H9 (cell line): Measurements from ENCODE around the gene MAST4. TPM values are rescaled to one million over a fixed set of nuclear protein-coding genes. Genes with fewer than 3 reads are reported as not detected.

ENCODE experiments used
- DNase-seq: peaks from one replicate; pipeline ENCODE4 v3.0.0-alpha.2; 2017
- H2AFZ ChIP-seq: one replicate; pipeline ENCODE4 v1.6.1; 2013; ENCODE audit warnings: mild to moderate bottlenecking, low read length, control low read depth, moderate library complexity
- H2AK5ac ChIP-seq: 2 replicates; pipeline ENCODE4 v1.6.1; 2013; ENCODE audit warnings: low read length, control low read depth, mixed read lengths; ENCODE audit not compliant: insufficient read length
- H2BK120ac ChIP-seq: one replicate; pipeline ENCODE4 v1.6.1; 2013; ENCODE audit warnings: low read depth, mild to moderate bottlenecking, low read length, control low read depth, inconsistent platforms; ENCODE audit not compliant: poor library complexity, severe bottlenecking
- H2BK12ac ChIP-seq: 2 replicates; pipeline ENCODE4 v1.6.1; 2013; ENCODE audit warnings: low read length, control low read depth, mixed read lengths, low read depth; ENCODE audit not compliant: insufficient read length
- H2BK15ac ChIP-seq: 2 replicates; pipeline ENCODE4 v1.6.1; 2013; ENCODE audit warnings: low read depth, low read length, control low read depth
- H2BK20ac ChIP-seq: one replicate; pipeline ENCODE4 v1.6.1; 2013; ENCODE audit warnings: low read depth, mild to moderate bottlenecking, low read length, control low read depth, inconsistent platforms; ENCODE audit not compliant: poor library complexity, severe bottlenecking
- H2BK5ac ChIP-seq: 2 replicates; pipeline ENCODE4 v1.6.1; 2013; ENCODE audit warnings: low read length, control low read depth, mixed read lengths; ENCODE audit not compliant: insufficient read length
- H3K14ac ChIP-seq: 2 replicates; pipeline ENCODE4 v1.6.1; 2013; ENCODE audit warnings: low read length, control low read depth; ENCODE audit not compliant: insufficient read depth
- H3K18ac ChIP-seq: 2 replicates; pipeline ENCODE4 v1.6.1; 2013; ENCODE audit warnings: low read depth, mild to moderate bottlenecking, mixed read lengths, low read length, control low read depth; ENCODE audit not compliant: insufficient read length
- H3K23ac ChIP-seq: 2 replicates; pipeline ENCODE4 v1.6.1; 2013; ENCODE audit warnings: low read length, control low read depth, mixed read lengths, low read depth; ENCODE audit not compliant: insufficient read length
- H3K23me2 ChIP-seq: 2 replicates; pipeline ENCODE4 v1.6.1; 2013; ENCODE audit warnings: low read depth, mild to moderate bottlenecking, mixed read lengths, low read length, control low read depth; ENCODE audit not compliant: insufficient read length, poor library complexity, severe bottlenecking
- H3K27ac ChIP-seq: 2 replicates; pipeline ENCODE4 v1.5.1; 2013; ENCODE audit warnings: low read length, control low read depth, mixed read lengths, low read depth; ENCODE audit not compliant: insufficient read length
- H3K27me3 ChIP-seq: 2 replicates; pipeline ENCODE4 v1.6.1; 2013; ENCODE audit warnings: low read length, control low read depth, inconsistent platforms; ENCODE audit not compliant: insufficient read depth
- H3K4ac ChIP-seq: 2 replicates; pipeline ENCODE4 v1.6.1; 2013; ENCODE audit warnings: low read depth, mild to moderate bottlenecking, control low read depth, inconsistent platforms, low read length, moderate library complexity
- H3K4me1 ChIP-seq: 2 replicates; pipeline ENCODE4 v1.6.1; 2013; ENCODE audit warnings: low read length, control low read depth, inconsistent platforms; ENCODE audit not compliant: insufficient read depth
- H3K4me2 ChIP-seq: 2 replicates; pipeline ENCODE4 v1.6.1; 2013; ENCODE audit warnings: low read length, control low read depth, mixed read lengths; ENCODE audit not compliant: insufficient read length, insufficient read depth
- H3K56ac ChIP-seq: 2 replicates; pipeline ENCODE4 v1.6.1; 2013; ENCODE audit warnings: low read depth, mild to moderate bottlenecking, mixed read lengths, low read length, control low read depth; ENCODE audit not compliant: insufficient read length
- H3K79me1 ChIP-seq: 2 replicates; pipeline ENCODE4 v1.6.1; 2013; ENCODE audit warnings: low read depth, mild to moderate bottlenecking, moderate library complexity, low read length, control low read depth, inconsistent platforms; ENCODE audit not compliant: insufficient read depth, poor library complexity, severe bottlenecking
- H3K79me2 ChIP-seq: 2 replicates; pipeline ENCODE4 v1.6.1; 2013; ENCODE audit warnings: low read length, control low read depth, inconsistent platforms; ENCODE audit not compliant: insufficient read depth
- H3K9ac ChIP-seq: 2 replicates; pipeline ENCODE4 v1.6.1; 2013; ENCODE audit warnings: low read length, control low read depth, mixed read lengths; ENCODE audit not compliant: insufficient read length; ENCODE audit errors: extremely low read depth
- H3K9me3 ChIP-seq: one replicate; pipeline ENCODE4 v1.6.1; 2013; ENCODE audit warnings: low read depth, low read length, inconsistent platforms; ENCODE audit not compliant: control insufficient read depth
- H3T11ph ChIP-seq: one replicate; pipeline ENCODE4 v1.6.1; 2013; ENCODE audit warnings: mild to moderate bottlenecking, low read length, control low read depth, inconsistent platforms
- H4K20me1 ChIP-seq: one replicate; pipeline ENCODE4 v1.6.1; 2013; ENCODE audit not compliant: control insufficient read depth, insufficient read length, insufficient read depth
- H4K5ac ChIP-seq: 2 replicates; pipeline ENCODE4 v1.6.1; 2013; ENCODE audit warnings: low read depth, mild to moderate bottlenecking, mixed read lengths, low read length, control low read depth; ENCODE audit not compliant: insufficient read length
- H4K8ac ChIP-seq: replicated peaks from 2 replicates; pipeline ENCODE4 v1.6.1; 2013; ENCODE audit warnings: low read length, control low read depth, mixed read lengths, low read depth; ENCODE audit not compliant: insufficient read length
- H4K91ac ChIP-seq: 2 replicates; pipeline ENCODE4 v1.6.1; 2013; ENCODE audit warnings: low read depth, mild to moderate bottlenecking, moderate library complexity, mixed read lengths, low read length, control low read depth; ENCODE audit not compliant: insufficient read length
- H3K27ac Mint-ChIP-seq, 3 experiments: 2 replicates in 2 of 3; 3 replicates in 1 of 3; pipeline ENCODE4 v1.8.0; 2020 to 2021; ENCODE audit warnings: mixed read lengths in 3 of 3, mild to moderate bottlenecking in 1 of 3, moderate library complexity in 1 of 3
- H3K27me3 Mint-ChIP-seq: 2 replicates; pipeline ENCODE4 v1.8.0; 2021; ENCODE audit warnings: low read depth, mild to moderate bottlenecking, moderate library complexity, mixed read lengths
- H3K36me3 Mint-ChIP-seq, 3 experiments: 2 replicates in 2 of 3; 3 replicates in 1 of 3; pipeline ENCODE4 v1.8.0; 2020 to 2021; ENCODE audit warnings: low read depth in 3 of 3, mixed read lengths in 3 of 3; ENCODE audit not compliant: insufficient read depth in 1 of 3
- H3K4me1 Mint-ChIP-seq, 2 experiments: 2 replicates each; pipeline ENCODE4 v1.8.0; 2020; ENCODE audit warnings: mixed read lengths in 2 of 2
- H3K4me3 Mint-ChIP-seq, 2 experiments: 2 replicates in 1 of 2; 3 replicates in 1 of 2; pipeline ENCODE4 v1.8.0; 2020 to 2021; ENCODE audit warnings: mild to moderate bottlenecking in 2 of 2, mixed read lengths in 2 of 2, moderate library complexity in 1 of 2
- H3K9me3 Mint-ChIP-seq, 2 experiments: 2 replicates in 1 of 2; 3 replicates in 1 of 2; pipeline ENCODE4 v1.8.0; 2020; ENCODE audit warnings: mild to moderate bottlenecking in 2 of 2, mixed read lengths in 2 of 2, moderate library complexity in 1 of 2
- total RNA-seq: library from RNA; stranded (reverse); gene quantifications from 2 replicates; pipeline ENCODE4 v1.2.1, GENCODE V29; 2021
- TF ChIP-seq, protein P1 (sequence below): fragments of 200-600 bp; sonication (generic); conservative IDR thresholded peaks from 3 replicates; pipeline ENCODE4 v1.8.0; 2021; ENCODE audit warnings: antibody characterized with exemption, mild to moderate bottlenecking

The MAST4 gene
- total RNA-seq, 1 experiment from 2014 or later, result 3.7 TPM

DNA sequence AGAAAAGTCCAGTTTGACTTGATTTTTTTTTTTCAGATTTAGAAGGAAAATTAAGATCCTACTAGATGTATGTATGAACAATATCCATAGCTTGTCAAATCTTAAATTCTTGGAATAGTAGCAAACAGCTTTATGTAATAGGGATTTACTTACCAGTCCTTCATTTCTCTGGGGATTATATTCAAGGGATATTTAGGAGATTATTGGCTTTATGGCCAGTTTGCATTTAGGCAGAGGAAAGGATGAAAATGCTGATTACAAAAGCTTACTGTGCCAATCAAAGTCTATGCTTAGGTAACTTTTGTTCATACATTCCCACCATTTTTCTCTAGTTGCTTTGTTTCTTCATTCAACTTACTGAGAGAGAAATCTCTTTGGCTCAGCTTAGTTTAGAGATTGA lies 47.9 kb downstream of the MAST4 start:
- H3K14ac ChIP-seq, result no peak overlapping the region
- no peaks in the 10 kb centered on the region for H3K9me3 ChIP-seq
- no peak overlapping the region for H3K18ac ChIP-seq
- no peak overlapping the region for H4K8ac ChIP-seq
- Mint-ChIP-seq H3K27ac (no peak overlapping the region), H3K36me3 (no peaks in the 10 kb centered on the region), H3K4me1 (peaks cover 2 to 5% of the 10 kb centered on the region in 2 experiments; a peak in 3 of 4 replicates), H3K9me3 (no peaks in the 10 kb centered on the region), H3K27me3 (no peaks in the 10 kb centered on the region), H3K4me3 (no peak overlapping the region)
- no peak overlapping the region for H3K27ac ChIP-seq
- H2BK120ac ChIP-seq, result no peak overlapping the region
- no peaks in the 10 kb centered on the region for H3K4me1 ChIP-seq
- no peak overlapping the region for H2AFZ ChIP-seq
- no peak overlapping the region for H2BK15ac ChIP-seq
- no peak overlapping the region for H3K56ac ChIP-seq
- no peak overlapping the region for H3K4me2 ChIP-seq
- H2BK20ac ChIP-seq, result no peak overlapping the region
- H3K79me2 ChIP-seq, result no peaks in the 10 kb centered on the region
- no peaks in the 10 kb centered on the region for H3K27me3 ChIP-seq
- no peaks in the 10 kb centered on the region for H4K20me1 ChIP-seq
- H3K23ac ChIP-seq, result no peak overlapping the region
- TF ChIP-seq, protein P1, sequence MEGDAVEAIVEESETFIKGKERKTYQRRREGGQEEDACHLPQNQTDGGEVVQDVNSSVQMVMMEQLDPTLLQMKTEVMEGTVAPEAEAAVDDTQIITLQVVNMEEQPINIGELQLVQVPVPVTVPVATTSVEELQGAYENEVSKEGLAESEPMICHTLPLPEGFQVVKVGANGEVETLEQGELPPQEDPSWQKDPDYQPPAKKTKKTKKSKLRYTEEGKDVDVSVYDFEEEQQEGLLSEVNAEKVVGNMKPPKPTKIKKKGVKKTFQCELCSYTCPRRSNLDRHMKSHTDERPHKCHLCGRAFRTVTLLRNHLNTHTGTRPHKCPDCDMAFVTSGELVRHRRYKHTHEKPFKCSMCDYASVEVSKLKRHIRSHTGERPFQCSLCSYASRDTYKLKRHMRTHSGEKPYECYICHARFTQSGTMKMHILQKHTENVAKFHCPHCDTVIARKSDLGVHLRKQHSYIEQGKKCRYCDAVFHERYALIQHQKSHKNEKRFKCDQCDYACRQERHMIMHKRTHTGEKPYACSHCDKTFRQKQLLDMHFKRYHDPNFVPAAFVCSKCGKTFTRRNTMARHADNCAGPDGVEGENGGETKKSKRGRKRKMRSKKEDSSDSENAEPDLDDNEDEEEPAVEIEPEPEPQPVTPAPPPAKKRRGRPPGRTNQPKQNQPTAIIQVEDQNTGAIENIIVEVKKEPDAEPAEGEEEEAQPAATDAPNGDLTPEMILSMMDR, result no peak
- no peak overlapping the region for H3T11ph ChIP-seq
- H4K91ac ChIP-seq, result no peak overlapping the region
- no peak overlapping the region for H3K4ac ChIP-seq
- no peaks in the 10 kb centered on the region for H3K79me1 ChIP-seq
- H3K9ac ChIP-seq, result no peak overlapping the region
- no peak overlapping the region for H2AK5ac ChIP-seq
- no peaks in the 10 kb centered on the region for H3K23me2 ChIP-seq
- no peak overlapping the region for H2BK12ac ChIP-seq
- H2BK5ac ChIP-seq, result no peak overlapping the region
- DNase-seq, result no peak
- no peak overlapping the region for H4K5ac ChIP-seq
